Fibroblast of the aortic adventitia (primary cell): ENCODE measurements around the gene PIK3R1. TPM values are rescaled to one million over a fixed set of nuclear protein-coding genes. Genes with fewer than 3 reads are reported as not detected.

ENCODE experiments used
- DNase-seq: peaks from one replicate; pipeline ENCODE4 v3.0.0-alpha.2; 2010; ENCODE audit warnings: low read depth
- H3K4me3 ChIP-seq: 2 replicates; pipeline ENCODE4 v1.5.1; 2011; ENCODE audit warnings: low read depth, mild to moderate bottlenecking, control low read depth, low read length, moderate library complexity
- CTCF ChIP-seq: IDR thresholded peaks from 2 replicates; pipeline ENCODE4 v1.5.1; 2011; ENCODE audit warnings: mild to moderate bottlenecking, low read length, control low read depth, inconsistent platforms; ENCODE audit not compliant: insufficient read depth
- total RNA-seq: library from RNA; depleted of rRNA; stranded (reverse); fragments of >200 nt; gene quantifications from 2 replicates; pipeline ENCODE4 v1.2.3, GENCODE V29; 2012; ENCODE audit warnings: low replicate concordance

The PIK3R1 gene
- total RNA-seq, 1 donor = 45.1 TPM

GRCh38 chr5:68248896-68249295, 33.3 kb downstream of the PIK3R1 start:
- no peak for DNase-seq
- H3K4me3 ChIP-seq = no peak overlapping the region
- no peak for TF ChIP-seq CTCF

GRCh38 chr5:68249520-68249919, 34.0 kb downstream of the PIK3R1 start:
- no peak for DNase-seq
- H3K4me3 ChIP-seq = no peak overlapping the region
- no peak for TF ChIP-seq CTCF

GRCh38 chr5:68250661-68251298, 35.2 kb downstream of the PIK3R1 start:
- TF ChIP-seq CTCF = no peak
- no peak overlapping the region for H3K4me3 ChIP-seq
- no peak for DNase-seq

- DNase-seq = no peak
- no peak overlapping the region for H3K4me3 ChIP-seq
- TF ChIP-seq CTCF = no peak
Measured at GRCh38 chr5:68251386-68251785, 35.8 kb downstream of the PIK3R1 start.

- peak overlapping the region; percentile 2 for H3K4me3 ChIP-seq
- no peak for TF ChIP-seq CTCF
- peak; percentile 96 for DNase-seq
Measured at GRCh38 chr5:68251804-68252522, 36.4 kb downstream of the PIK3R1 start.

- H3K4me3 ChIP-seq = no peak overlapping the region
- TF ChIP-seq CTCF = peak; percentile 89
- DNase-seq = peak; percentile 86
Measured at GRCh38 chr5:68252673-68253623, 37.4 kb downstream of the PIK3R1 start.
